DND-41 (cell line): ENCODE measurements around the gene RNF152.

ENCODE experiments used
- ATAC-seq: fragments of 200-7000 bp; cut with Tn5 transposase; 3 replicates; pipeline ENCODE4 v1.9.1; 2021; ENCODE audit warnings: low read depth; ENCODE audit not compliant: insufficient read depth
- DNase-seq: peaks from one replicate; pipeline ENCODE4 v3.0.0-alpha.2; 2020
- H2AFZ ChIP-seq: 2 replicates; pipeline ENCODE4 v1.6.0; 2012; ENCODE audit warnings: low read depth, low read length
- H3K27ac ChIP-seq: 2 replicates; pipeline ENCODE4 v1.5.1; 2012; ENCODE audit warnings: low read length, inconsistent platforms
- H3K27me3 ChIP-seq: fragments of 200-600 bp; sonication (generic); 2 replicates; pipeline ENCODE4 v1.6.0; 2012; ENCODE audit warnings: low read length, mild to moderate bottlenecking, inconsistent platforms; ENCODE audit not compliant: insufficient read depth, poor library complexity
- H3K36me3 ChIP-seq: 2 replicates; pipeline ENCODE4 v1.5.1; 2012; ENCODE audit warnings: low read length, inconsistent platforms; ENCODE audit not compliant: insufficient read depth
- H3K4me1 ChIP-seq: 2 replicates; pipeline ENCODE4 v1.5.1; 2012; ENCODE audit warnings: mild to moderate bottlenecking, low read length; ENCODE audit not compliant: insufficient read depth
- H3K4me2 ChIP-seq: 2 replicates; pipeline ENCODE4 v1.6.0; 2012; ENCODE audit warnings: mild to moderate bottlenecking, moderate library complexity, low read length, inconsistent platforms; ENCODE audit not compliant: insufficient read depth
- H3K4me3 ChIP-seq, 2 experiments: fragments of 200-600 bp in 1 of 2; shearing (Covaris generic) in 1 of 2; 2 replicates each; pipeline ENCODE4 v1.5.1; 2012 to 2016; ENCODE audit warnings: inconsistent platforms in 2 of 2, low read length in 2 of 2, mild to moderate bottlenecking in 2 of 2, low read depth in 1 of 2, moderate library complexity in 1 of 2
- H3K79me2 ChIP-seq: 2 replicates; pipeline ENCODE4 v1.6.0; 2012; ENCODE audit warnings: low read length, inconsistent platforms; ENCODE audit not compliant: insufficient read depth
- H3K9ac ChIP-seq: 2 replicates; pipeline ENCODE4 v1.6.0; 2012; ENCODE audit warnings: low read depth, mild to moderate bottlenecking, inconsistent platforms, low read length, moderate library complexity
- H3K9me3 ChIP-seq: 2 replicates; pipeline ENCODE4 v1.5.1; 2012; ENCODE audit warnings: low read length, moderate library complexity, mild to moderate bottlenecking, inconsistent platforms; ENCODE audit not compliant: insufficient read depth, severe bottlenecking
- H4K20me1 ChIP-seq: 2 replicates; pipeline ENCODE4 v1.6.0; 2012; ENCODE audit warnings: low read length; ENCODE audit not compliant: insufficient read depth
- EZH2 ChIP-seq: IDR thresholded peaks from 3 replicates; pipeline ENCODE4 v1.6.1; 2012; ENCODE audit warnings: borderline replicate concordance, low read depth, mild to moderate bottlenecking, moderate library complexity, low read length, inconsistent platforms; ENCODE audit not compliant: severe bottlenecking
- TF ChIP-seq, protein P1 (sequence below): IDR thresholded peaks from 2 replicates; pipeline ENCODE4 v1.5.1; 2012; ENCODE audit warnings: borderline replicate concordance, low read length, moderate library complexity, mild to moderate bottlenecking; ENCODE audit not compliant: poor library complexity, severe bottlenecking; ENCODE audit errors: extremely low read depth

RNF152 gene

GRCh38 chr18:61870151-61870550, 22.7 kb downstream of the RNF152 start:
- Histone ChIP-seq H3K36me3 (no peaks in the 10 kb centered on the region), H2AFZ (no peak overlapping the region), H4K20me1 (no peaks in the 10 kb centered on the region), H3K9me3 (no peaks in the 10 kb centered on the region), H3K27ac (no peak overlapping the region), H3K4me2 (no peak overlapping the region), H3K4me3 (no peak overlapping the region), H3K4me1 (peaks cover 9% of the 10 kb centered on the region; the same call in 1 of the 2 replicates), H3K27me3 (no peaks in the 10 kb centered on the region), H3K9ac (no peak overlapping the region), H3K79me2 (no peaks in the 10 kb centered on the region)
- DNase-seq = no peak
- TF ChIP-seq, protein P1, sequence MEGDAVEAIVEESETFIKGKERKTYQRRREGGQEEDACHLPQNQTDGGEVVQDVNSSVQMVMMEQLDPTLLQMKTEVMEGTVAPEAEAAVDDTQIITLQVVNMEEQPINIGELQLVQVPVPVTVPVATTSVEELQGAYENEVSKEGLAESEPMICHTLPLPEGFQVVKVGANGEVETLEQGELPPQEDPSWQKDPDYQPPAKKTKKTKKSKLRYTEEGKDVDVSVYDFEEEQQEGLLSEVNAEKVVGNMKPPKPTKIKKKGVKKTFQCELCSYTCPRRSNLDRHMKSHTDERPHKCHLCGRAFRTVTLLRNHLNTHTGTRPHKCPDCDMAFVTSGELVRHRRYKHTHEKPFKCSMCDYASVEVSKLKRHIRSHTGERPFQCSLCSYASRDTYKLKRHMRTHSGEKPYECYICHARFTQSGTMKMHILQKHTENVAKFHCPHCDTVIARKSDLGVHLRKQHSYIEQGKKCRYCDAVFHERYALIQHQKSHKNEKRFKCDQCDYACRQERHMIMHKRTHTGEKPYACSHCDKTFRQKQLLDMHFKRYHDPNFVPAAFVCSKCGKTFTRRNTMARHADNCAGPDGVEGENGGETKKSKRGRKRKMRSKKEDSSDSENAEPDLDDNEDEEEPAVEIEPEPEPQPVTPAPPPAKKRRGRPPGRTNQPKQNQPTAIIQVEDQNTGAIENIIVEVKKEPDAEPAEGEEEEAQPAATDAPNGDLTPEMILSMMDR = no peak
- no peak for TF ChIP-seq EZH2
- no peak for ATAC-seq

DNA sequence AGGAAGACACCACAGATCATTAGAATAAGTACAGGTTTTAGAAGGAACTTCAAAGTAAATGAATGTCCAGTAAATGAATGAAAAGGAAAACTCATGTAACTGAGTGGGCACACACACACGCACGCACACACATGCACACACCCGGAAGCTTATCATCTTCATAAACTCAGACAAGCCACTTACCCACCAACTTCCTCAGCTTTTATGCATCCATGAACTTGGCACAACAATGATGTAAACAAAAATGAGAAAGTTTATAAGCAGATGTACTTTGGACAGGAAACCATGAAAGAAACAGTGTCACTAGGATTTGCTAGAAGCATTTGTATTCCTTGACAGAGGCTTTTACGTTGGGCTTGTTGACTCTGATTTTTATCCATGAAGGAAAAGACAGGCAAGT, 23.2 kb downstream of the RNF152 start:
- DNase-seq = no peak
- Histone ChIP-seq H3K79me2 (no peaks in the 10 kb centered on the region), H3K9me3 (no peaks in the 10 kb centered on the region), H2AFZ (no peak overlapping the region), H3K36me3 (no peaks in the 10 kb centered on the region), H3K4me3 (no peak overlapping the region), H3K4me2 (no peak overlapping the region), H3K4me1 (peaks cover 9% of the 10 kb centered on the region; the same call in 1 of the 2 replicates), H3K9ac (no peak overlapping the region), H4K20me1 (no peaks in the 10 kb centered on the region), H3K27ac (no peak overlapping the region), H3K27me3 (no peaks in the 10 kb centered on the region)
- TF ChIP-seq, protein P1 = no peak
- TF ChIP-seq EZH2 = no peak
- ATAC-seq = no peak

DNA sequence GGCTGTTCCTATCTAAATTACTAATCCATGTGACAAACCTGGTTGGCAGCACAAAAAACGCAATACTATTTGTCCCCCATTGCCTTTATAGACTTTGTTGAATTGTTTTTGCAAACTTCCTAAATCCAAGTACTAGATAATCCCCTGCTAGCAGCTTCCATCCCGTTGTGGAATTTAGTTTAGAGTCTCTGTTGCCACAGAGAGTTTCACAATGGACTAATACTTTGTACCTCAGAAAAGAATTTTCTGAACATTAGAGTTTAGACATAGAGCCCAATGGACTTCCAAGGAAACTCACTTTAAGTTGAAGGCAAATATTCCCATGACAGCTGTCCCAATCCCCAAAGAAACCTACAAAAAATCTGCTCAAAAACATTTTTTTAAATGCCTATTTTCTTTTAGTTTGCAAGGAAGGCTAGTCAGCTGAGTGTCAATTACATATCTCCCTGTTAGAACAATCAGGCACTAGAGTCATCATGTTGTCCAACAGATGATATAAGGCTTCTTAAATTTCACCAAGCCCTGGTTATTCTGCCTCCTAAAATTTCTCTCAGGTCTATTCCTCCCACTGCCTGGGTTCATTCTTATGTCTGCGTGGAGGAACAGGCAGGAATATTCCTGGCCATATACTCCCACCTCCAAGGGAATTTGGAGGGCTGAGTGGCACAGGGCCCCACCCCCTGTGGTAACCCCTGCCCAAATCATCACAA, 27.2 kb downstream of the RNF152 start:
- no peaks in the 10 kb centered on the region for H3K36me3 ChIP-seq
- H3K79me2 ChIP-seq = no peaks in the 10 kb centered on the region
- H3K27ac ChIP-seq = no peak overlapping the region
- no peak overlapping the region for H3K4me2 ChIP-seq
- no peak overlapping the region for H2AFZ ChIP-seq
- no peaks in the 10 kb centered on the region for H3K27me3 ChIP-seq
- ATAC-seq = no peak
- no peaks in the 10 kb centered on the region for H4K20me1 ChIP-seq
- H3K9me3 ChIP-seq = no peaks in the 10 kb centered on the region
- no peak overlapping the region for H3K4me3 ChIP-seq
- no peak for DNase-seq
- TF ChIP-seq, protein P1 = no peak
- TF ChIP-seq EZH2 = no peak
- H3K4me1 ChIP-seq = peaks cover 7% of the 10 kb centered on the region; the same call in 1 of the 2 replicates
- no peak overlapping the region for H3K9ac ChIP-seq

DNA sequence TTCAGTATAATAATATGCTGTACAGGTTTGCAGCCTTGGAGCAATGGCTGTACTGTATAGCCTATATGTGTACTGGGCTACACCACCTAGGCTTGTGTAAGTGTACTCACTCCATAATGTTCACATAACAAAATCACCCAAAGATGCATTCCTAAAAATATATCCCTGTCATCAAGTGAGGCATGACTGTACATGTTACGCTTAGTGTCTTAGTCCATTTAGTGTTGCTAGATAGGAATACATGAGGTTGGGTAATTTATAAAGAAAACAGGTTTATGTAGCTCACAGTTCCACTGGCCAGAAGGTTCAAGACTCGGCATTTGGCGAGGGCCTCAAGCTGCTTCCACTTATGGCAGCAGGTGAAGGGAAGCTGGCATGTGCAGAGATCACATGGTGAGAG, 31.4 kb downstream of the RNF152 start:
- no peak overlapping the region for H2AFZ ChIP-seq
- H3K27ac ChIP-seq = no peak overlapping the region
- H3K9ac ChIP-seq = no peak overlapping the region
- no peaks in the 10 kb centered on the region for H3K36me3 ChIP-seq
- ATAC-seq = no peak
- no peaks in the 10 kb centered on the region for H3K9me3 ChIP-seq
- no peaks in the 10 kb centered on the region for H3K27me3 ChIP-seq
- no peaks in the 10 kb centered on the region for H4K20me1 ChIP-seq
- no peaks in the 10 kb centered on the region for H3K79me2 ChIP-seq
- DNase-seq = no peak
- no peak overlapping the region for H3K4me2 ChIP-seq
- no peak overlapping the region for H3K4me3 ChIP-seq
- H3K4me1 ChIP-seq = no peaks in the 10 kb centered on the region
- TF ChIP-seq, protein P1 = no peak
